IPS-15b (cell line): Measurements from ENCODE around the gene DYNLL1.
"Not testable (repeated sequence)": the region's sequence is repeated elsewhere in the genome, so short reads cannot be mapped to it uniquely, and the experiment has no call there.

Experiments used
- H3K27me3 ChIP-seq: one replicate; pipeline ENCODE4 v1.6.1; 2013; ENCODE audit warnings: low read length; ENCODE audit not compliant: control insufficient read depth, insufficient read depth
- H3K36me3 ChIP-seq: one replicate; pipeline ENCODE4 v1.6.1; 2013; ENCODE audit warnings: low read length; ENCODE audit not compliant: control insufficient read depth, insufficient read depth
- H3K4me1 ChIP-seq: one replicate; pipeline ENCODE4 v1.6.1; 2013; ENCODE audit warnings: mild to moderate bottlenecking, low read length; ENCODE audit not compliant: control insufficient read depth, insufficient read depth
- H3K4me3 ChIP-seq: one replicate; pipeline ENCODE4 v1.5.1; 2013; ENCODE audit warnings: low read depth, low read length
- H3K9ac ChIP-seq: one replicate; pipeline ENCODE4 v1.6.1; 2013; ENCODE audit warnings: low read depth, mild to moderate bottlenecking, low read length
- H3K9me3 ChIP-seq: one replicate; pipeline ENCODE4 v1.6.1; 2013; ENCODE audit warnings: mild to moderate bottlenecking, low read length; ENCODE audit not compliant: control insufficient read depth, insufficient read depth

DYNLL1 gene

DNA sequence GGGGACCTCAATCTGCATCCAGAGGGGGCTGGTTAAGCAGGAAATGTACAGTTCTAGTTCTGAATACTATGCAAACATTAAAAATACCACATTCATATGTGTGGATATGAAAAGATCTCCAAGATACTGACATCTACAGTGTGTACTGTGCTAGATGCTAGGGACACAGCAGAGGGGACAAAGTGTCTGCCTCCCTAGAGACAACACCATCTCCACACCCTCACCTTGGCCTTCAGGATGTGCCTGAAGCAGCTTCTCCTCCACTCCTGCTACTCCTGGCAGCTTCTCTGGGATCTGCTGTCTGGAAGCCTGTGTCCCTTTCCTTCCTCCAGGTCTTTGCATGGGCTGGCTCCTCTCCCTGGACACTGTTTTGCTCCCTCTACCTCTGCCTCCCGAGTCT lies 15.7 kb upstream of the DYNLL1 start:
- H3K4me3 ChIP-seq = no peak overlapping the region
- no peaks in the 10 kb centered on the region for H3K9me3 ChIP-seq
- H3K4me1 ChIP-seq = peaks cover 4% of the 10 kb centered on the region
- H3K9ac ChIP-seq = no peak overlapping the region
- no peaks in the 10 kb centered on the region for H3K36me3 ChIP-seq
- H3K27me3 ChIP-seq = no peaks in the 10 kb centered on the region

DNA sequence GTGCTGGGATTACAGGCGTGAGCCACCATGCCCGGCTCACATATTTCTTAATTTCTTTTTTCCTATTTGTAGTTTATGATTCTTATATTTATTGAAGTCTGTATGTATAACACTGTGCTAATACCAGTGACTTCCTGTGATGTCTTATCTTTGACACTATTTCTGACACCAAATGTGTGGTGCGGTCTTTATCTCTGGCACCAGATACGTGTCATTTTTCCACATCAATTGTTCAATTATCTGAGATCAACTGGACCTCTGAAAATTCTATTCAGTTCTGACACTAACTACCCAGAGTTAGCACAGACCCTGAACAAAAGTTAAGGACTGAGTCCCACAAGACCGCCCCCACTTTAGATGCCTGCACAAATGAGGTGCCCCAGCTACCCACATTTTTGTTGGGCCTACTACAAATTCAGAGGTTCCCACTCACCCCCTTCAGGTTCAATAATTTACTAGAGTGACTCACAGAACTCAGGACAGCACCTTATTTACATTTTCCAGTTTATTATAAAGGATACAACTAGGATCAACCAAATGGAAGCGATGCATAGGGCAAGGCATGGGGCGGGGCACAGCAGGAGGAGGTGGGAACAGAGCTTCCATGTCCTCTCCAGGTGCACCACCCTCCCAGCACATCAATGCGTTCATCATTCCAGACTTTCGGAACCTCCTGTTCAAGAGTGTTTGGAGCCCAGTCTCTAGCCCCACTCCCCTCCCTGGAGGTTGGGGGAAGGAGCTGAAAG lies 14.7 kb upstream of the DYNLL1 start:
- H3K4me3 ChIP-seq = no peak overlapping the region
- H3K36me3 ChIP-seq = no peaks in the 10 kb centered on the region
- H3K9ac ChIP-seq = no peak overlapping the region
- H3K27me3 ChIP-seq = no peaks in the 10 kb centered on the region
- H3K4me1 ChIP-seq = peaks cover 4% of the 10 kb centered on the region
- H3K9me3 ChIP-seq = no peaks in the 10 kb centered on the region

DNA sequence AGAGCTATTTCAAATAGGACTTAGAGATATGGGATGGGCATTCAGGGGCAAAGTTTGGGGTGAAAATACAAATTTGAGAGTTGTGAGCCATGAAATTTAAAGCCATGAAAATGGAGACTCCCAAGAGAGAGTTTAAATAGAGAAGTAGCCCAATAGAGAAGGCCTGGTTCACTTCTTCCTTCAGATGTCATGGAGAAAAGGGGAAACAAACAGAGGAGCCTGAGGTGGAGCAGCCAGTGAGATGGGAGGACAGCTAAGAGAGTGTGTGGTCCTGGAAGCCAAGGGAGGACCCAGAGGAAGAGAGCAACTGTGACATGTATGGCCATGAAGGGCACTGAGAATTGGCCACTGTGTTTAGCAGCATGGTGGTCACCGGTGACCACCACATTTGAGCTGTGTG lies 12.3 kb upstream of the DYNLL1 start:
- Histone ChIP-seq H3K36me3 (no peaks in the 10 kb centered on the region), H3K9me3 (no peaks in the 10 kb centered on the region), H3K27me3 (no peaks in the 10 kb centered on the region), H3K9ac (no peak overlapping the region), H3K4me3 (no peak overlapping the region), H3K4me1 (peaks cover 4% of the 10 kb centered on the region)

DNA sequence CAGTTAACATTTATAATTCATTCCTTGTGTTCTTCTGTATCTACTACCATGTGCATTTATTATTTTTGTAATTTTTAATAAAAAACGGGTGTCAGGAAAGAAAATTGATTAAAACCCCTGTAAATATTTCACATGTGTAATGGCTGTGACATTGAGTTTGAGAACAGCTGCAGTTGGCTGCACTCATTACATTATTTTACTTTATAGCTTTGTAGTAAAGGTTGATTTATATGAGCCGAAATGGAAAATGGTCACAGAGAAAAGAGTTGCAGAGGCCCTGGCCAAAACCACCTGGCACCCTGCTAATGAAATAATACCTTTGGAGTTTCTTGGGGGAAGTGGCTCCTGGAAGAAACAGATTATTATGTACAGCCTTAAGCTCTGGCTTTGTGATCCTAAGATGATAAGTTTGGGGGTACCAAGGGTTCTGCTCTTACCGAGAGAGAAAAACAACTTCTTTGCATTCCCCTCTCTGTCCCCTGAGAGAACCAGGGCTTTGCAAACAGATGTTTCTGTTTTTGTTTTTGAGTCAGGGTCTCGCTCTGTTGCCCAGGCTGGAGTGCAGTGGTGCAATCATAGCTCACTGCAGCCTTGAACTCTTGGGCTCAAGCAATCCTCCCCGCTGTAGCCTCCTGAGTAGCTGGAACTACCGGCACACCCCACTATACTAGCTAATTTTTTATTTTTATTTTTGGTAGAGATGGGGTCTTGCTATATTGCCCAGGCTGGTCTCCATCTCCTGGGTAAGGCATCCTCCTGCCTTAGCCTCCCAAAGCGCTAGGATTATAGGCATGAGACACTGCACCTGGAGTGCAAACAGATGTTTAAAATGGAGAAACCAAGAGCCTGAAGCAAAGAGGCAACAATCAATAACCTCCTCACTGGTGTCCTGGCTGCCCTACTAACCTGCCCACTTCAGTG lies 9.7 kb upstream of the DYNLL1 start:
- Histone ChIP-seq H3K4me3 (no peak overlapping the region), H3K9ac (no peak overlapping the region), H3K9me3 (no peaks in the 10 kb centered on the region), H3K4me1 (no peaks in the 10 kb centered on the region), H3K27me3 (no peaks in the 10 kb centered on the region), H3K36me3 (no peaks in the 10 kb centered on the region)

DNA sequence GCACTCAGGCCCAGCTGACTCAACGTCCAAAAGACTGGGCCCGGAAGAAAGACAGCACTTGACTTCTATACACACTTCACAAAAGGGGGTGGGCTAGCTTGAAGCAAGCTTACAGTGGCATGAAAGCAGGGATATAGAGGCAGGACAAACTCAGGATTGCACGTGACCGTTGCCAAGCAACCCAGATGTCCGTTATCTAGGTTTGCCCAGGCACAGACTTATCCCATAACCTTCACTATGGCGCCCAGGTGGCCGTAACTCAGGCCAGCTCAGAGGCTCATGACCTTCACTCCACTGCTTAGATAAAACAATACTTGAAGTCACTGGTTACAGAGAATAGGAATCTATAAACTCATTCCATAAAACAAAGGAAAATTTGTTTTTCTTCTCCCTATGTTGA lies 8.4 kb upstream of the DYNLL1 start:
- not testable (repeated sequence) for H3K4me3 ChIP-seq, H3K9ac ChIP-seq, H3K9me3 ChIP-seq, H3K36me3 ChIP-seq, H3K4me1 ChIP-seq, H3K27me3 ChIP-seq

DNA sequence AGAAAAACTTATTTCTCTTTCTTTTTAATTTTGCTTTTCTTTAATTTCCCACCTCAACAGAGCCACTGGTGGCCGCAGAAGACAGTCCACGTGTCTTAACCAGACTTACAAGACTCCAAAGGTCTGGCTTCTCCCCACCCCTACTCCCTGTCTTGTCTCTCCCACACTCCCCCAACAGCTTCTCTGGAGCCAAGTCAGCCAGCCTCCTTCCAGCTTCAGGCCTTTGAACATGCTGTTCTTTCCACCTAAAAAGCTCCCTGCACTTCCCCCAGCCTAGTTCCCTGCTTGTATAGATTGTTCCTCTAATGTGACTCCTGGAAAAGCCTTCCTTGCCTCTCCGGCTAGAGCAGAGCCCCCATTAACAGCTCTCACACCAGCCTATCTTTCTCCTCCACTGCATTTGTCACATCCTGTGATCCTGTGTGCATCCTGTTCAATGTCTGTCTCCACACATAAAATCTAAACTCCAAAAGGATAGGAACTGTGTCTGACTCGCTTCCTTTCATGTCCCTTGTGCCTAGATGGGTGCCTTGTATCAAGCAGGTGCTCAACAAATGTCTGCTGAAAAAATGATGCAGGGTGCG lies 7.8 kb upstream of the DYNLL1 start:
- Histone ChIP-seq H3K27me3 (no peaks in the 10 kb centered on the region), H3K4me3 (no peak overlapping the region), H3K9me3 (no peaks in the 10 kb centered on the region), H3K9ac (no peak overlapping the region), H3K4me1 (no peaks in the 10 kb centered on the region), H3K36me3 (peaks cover 3% of the 10 kb centered on the region)

DNA sequence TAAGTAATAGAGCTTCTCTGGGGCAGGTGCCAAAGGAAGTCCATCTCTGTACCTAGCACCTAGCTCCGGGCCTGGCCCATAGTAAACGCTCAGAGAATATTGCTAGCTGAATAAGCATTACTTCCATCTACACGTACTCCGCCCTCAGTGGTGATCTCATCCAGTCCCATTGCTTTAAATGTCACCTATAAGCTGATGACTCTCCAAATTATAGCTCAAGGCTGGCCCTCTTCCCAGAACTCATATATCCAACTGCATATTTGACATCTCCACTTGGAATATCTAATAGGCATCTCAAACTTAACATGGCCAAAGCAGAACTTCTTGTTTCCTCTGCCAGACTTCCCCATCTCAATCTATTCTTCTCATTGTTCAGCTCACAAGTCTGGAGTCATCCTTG lies 6.9 kb upstream of the DYNLL1 start:
- Histone ChIP-seq H3K9ac (no peak overlapping the region), H3K4me3 (no peak overlapping the region), H3K27me3 (no peaks in the 10 kb centered on the region), H3K9me3 (no peaks in the 10 kb centered on the region), H3K4me1 (no peaks in the 10 kb centered on the region), H3K36me3 (peaks cover 3% of the 10 kb centered on the region)

DNA sequence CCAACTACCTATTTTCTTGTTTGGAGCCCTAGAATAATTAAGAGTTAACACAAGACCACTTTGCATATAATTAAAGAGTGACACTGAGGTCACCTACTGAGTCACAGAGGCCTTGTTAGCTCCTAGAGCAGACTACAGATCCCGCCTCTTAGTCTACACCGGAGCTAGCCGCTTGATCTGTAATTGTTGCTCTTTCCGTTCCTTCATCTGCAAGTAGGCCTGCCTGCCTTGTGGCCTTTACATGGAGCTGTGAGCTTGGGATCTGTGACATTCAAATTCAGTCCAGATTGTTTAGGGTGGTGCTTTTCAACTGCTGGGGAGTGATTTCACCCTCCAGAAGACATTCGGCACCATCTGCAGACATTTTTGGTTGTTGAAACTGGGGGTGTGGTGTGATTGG lies 5.6 kb upstream of the DYNLL1 start:
- no peaks in the 10 kb centered on the region for H3K9me3 ChIP-seq
- H3K36me3 ChIP-seq = peaks cover 3% of the 10 kb centered on the region
- no peaks in the 10 kb centered on the region for H3K27me3 ChIP-seq
- H3K4me3 ChIP-seq = no peak overlapping the region
- peaks cover 5% of the 10 kb centered on the region for H3K4me1 ChIP-seq
- H3K9ac ChIP-seq = no peak overlapping the region

DNA sequence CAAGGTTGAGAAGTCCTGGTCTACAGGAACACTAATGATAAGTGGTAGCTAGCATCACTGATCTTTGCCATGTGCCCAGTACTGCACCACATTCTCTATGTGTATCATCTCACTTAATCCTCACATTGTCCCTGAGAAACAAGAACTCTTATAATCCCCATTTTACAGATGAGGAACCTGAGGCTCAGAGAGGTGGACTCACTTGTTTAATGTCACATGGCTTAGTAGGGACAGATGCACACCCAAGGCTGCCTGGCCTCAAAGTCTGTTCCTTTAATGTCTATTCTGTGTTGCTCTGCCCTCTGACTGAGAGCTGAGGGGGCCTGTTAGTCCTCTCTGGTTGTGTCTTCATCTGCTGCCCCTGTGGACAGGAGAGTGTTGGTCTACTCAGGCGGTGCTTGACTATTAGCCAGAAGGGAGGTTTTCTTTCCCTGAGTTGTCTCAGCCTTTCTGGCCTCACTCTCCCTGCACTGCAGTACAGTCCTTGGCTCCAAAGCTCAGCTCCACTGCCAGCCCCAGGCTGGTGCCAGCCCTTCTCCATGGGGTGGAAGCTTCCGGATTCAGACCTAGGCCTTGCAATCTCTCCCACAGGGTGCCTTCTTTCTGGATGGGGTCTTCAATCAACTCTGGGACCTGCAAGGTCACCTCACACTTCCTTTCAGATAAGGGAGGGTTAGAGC lies 4.9 kb upstream of the DYNLL1 start:
- H3K4me1 ChIP-seq = peaks cover 5% of the 10 kb centered on the region
- peaks cover 3% of the 10 kb centered on the region for H3K36me3 ChIP-seq
- H3K27me3 ChIP-seq = no peaks in the 10 kb centered on the region
- no peak overlapping the region for H3K4me3 ChIP-seq
- no peak overlapping the region for H3K9ac ChIP-seq
- H3K9me3 ChIP-seq = no peaks in the 10 kb centered on the region

DNA sequence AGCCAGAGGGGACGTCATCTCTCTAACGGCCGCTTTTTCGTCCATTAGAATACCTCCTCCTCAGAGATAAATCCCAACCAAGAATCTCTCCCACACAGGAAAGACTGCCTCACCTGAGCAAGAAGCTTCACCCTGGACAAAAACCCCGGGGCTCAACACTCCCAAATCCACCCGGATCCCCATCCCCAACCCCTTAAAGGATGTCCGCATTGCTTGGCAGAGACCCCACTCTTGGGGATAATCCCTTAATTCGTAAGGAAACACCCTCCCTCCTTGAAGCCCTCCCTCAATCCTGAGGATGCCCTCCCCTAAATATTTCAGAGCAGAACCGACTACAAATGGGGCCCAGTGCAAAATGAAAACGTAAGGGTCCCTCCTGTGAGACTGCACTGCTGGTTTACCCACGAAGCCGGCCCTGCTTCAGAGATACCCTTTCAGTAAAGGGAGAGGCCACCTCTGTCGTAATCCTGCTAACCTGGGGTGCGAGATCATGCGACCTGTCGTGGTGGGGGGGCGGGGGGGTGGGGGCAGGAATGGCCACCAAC lies 655 bp upstream of the DYNLL1 start:
- H3K27me3 ChIP-seq = no peaks in the 10 kb centered on the region
- H3K4me3 ChIP-seq = peak overlapping the region; percentile 91
- H3K9ac ChIP-seq = peak overlapping the region; percentile 65
- H3K36me3 ChIP-seq = peaks cover 9% of the 10 kb centered on the region
- H3K9me3 ChIP-seq = no peaks in the 10 kb centered on the region
- H3K4me1 ChIP-seq = peaks cover 10% of the 10 kb centered on the region
